GM12892 (cell line): ENCODE data around the gene UGT1A8.

Experiments
- DNase-seq: peaks from one replicate; pipeline ENCODE4 v3.0.0; 2011; ENCODE audit not compliant: insufficient read length
- FAIRE-seq: peaks from 2 replicates; lab custom pipeline; 2011; peaks lifted over from hg19 to GRCh38; lab: Jason Lieb, UNC
- POLR2A ChIP-seq: IDR thresholded peaks from 2 replicates; pipeline ENCODE4 v1.6.1; 2011; ENCODE audit warnings: low read depth, low read length, control low read depth
- POLR2AphosphoS5 ChIP-seq: IDR thresholded peaks from 2 replicates; pipeline ENCODE4 v1.6.1; 2011; ENCODE audit warnings: low read depth, low read length, control low read depth
- TAF1 ChIP-seq: IDR thresholded peaks from 2 replicates; pipeline ENCODE4 v1.6.1; 2011; ENCODE audit warnings: low read depth, mild to moderate bottlenecking, control low read depth, low read length, borderline replicate concordance

The UGT1A8 gene

DNA sequence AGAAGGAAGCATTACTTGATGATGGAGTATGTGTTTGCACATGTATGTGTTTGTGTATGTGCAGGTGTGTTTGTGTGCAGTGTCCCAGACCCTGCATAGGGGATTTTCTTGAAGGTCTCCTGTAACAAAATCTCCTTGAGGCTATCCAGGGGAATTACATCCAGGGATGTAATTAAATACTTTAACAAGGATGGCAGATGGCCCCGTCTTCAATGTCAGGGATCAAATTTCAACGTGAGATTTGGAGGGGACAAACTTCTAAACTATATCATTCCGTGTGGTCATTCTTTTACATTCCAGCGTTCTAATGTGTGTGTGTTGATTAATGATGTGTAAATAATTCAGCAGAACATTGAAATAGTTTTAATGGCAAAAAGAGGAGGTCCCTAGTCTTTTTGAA lies 57.6 kb downstream of the UGT1A8 start:
- TF ChIP-seq TAF1: no peak
- TF ChIP-seq POLR2AphosphoS5: no peak
- no peak for TF ChIP-seq POLR2A
- no peak for DNase-seq

DNA sequence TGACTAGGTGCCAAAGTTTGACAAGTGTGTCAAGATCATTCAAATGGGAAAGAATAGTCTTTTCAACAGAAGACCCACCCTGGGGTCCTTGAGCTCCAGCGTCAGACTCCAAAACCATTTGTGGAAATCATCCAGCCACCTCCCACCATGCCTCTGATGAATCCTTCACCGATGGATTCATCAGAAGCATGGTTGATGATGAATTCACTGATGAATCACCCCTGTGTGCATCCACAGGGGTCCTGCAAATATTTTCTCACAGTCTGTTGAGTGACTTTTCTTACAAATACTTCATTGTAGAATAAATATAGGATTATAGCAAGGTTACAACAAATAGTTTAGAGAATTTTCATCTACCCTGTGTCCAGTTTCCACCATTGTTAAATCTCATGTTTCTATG lies 58.6 kb downstream of the UGT1A8 start:
- DNase-seq: no peak
- no peak for FAIRE-seq
- TF ChIP-seq POLR2AphosphoS5 (no peak), TAF1 (no peak), POLR2A (no peak)

More for the DNA sequence above, 57.6 kb downstream of the UGT1A8 start:
- FAIRE-seq: no peak

DNA sequence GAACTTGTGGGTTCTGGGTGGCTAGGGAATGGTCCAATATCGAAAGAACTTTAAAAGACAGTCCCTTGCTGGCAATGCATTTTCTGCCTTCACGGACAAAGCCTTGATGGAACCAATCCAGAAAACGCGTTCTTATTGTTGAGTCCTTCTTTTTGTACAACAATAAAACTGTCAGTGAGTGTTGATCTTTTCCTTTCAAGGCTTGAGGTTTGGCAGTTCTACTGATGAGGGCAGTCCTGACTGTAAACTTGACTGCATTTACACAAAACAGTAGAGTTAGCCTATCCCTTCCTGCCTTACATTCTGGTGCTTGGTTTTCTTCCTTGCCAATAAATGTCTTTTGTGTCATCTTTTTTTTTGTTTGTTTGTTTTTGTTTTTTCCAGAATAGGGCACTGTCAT lies 61.8 kb downstream of the UGT1A8 start:
- no peak for TF ChIP-seq TAF1
- TF ChIP-seq POLR2A: no peak
- no peak for TF ChIP-seq POLR2AphosphoS5
- DNase-seq (no peak), FAIRE-seq (no peak)

DNA sequence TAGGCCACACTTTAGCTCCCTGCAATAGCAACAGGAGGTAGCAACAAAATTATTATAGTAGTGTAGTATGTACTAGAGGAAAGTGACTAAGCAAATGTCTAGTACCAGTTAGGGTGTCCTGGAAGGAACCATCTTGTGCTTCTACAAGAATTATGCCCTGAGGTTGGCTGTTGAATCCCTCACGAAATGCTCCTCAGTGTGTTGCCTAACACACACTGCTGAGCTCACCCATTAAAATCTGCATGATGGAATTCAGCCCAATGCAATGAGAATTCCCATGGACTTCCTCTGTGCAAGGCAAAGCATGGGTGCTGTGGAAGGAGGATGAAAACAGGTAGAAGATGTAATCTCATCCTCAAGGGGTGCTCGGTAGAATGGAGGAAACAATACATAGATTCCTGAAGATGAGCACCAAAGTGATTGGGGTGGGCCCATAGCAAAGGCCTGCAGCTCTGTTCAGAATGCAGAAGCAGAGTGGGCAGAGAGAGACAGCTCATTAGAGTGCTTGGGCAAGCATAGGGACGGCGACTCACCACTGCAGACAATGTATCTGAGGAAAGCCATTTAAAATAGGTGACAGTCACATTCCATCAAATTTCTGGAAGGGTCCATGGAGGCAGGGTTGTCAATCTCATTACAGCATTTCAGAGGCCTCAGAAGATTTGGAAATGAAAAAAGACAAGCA lies 63.1 kb downstream of the UGT1A8 start:
- no peak for FAIRE-seq

DNA sequence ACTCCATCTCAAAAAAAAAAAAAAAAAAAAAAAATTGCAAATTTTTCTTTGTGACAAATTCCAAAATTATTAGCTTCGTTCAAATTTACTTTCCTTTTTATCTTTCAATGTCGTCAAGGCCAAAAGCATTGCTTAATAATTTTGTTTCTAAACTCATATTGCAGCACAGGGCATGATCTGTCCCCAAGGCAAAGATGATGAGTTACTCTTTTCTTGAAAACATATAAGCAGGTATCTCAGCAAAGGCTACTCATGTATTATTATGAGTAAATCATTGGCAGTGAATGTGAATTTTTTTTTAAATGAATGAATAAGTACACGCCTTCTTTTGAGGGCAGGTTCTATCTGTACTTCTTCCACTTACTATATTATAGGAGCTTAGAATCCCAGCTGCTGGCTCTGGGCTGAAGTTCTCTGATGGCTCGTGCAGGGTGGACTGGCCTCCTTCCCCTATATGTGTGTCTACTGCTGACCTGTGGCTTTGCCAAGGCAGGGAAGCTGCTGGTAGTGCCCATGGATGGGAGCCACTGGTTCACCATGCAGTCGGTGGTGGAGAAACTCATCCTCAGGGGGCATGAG lies 64.2 kb downstream of the UGT1A8 start, which contains the start of gene UGT1A7:
Gene UGT1A7 (plus strand): TSS at position 381 of the 579 bp plus-strand sequence. CDS start 37 bp downstream, at position 418.
- DNase-seq (no peak), FAIRE-seq (no peak)
- TF ChIP-seq POLR2AphosphoS5 (no peak), POLR2A (no peak), TAF1 (no peak)

More for the DNA sequence above, 63.1 kb downstream of the UGT1A8 start:
- TF ChIP-seq POLR2AphosphoS5: no peak
- no peak for TF ChIP-seq POLR2A
- no peak for TF ChIP-seq TAF1
- no peak for DNase-seq

DNA sequence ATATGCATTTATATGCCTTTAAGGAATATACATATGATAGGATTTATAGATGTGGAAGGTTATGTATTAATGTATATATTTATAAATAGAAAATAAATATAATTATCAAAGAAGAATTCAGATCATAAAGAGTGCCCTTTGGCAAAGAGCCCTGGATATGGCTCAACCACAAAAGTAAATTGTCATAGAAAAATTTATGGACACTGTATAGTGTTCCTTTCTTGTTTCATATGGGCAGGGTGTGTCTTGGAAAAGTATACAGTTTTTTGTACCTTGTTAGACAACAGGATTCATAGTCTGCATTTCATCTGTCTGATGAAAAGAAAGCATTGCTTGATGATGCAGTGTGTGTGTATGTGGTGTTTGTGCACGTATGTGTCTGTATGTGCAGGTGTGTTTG lies 67.2 kb downstream of the UGT1A8 start:
- no peak for TF ChIP-seq POLR2A
- no peak for DNase-seq
- no peak for FAIRE-seq

DNA sequence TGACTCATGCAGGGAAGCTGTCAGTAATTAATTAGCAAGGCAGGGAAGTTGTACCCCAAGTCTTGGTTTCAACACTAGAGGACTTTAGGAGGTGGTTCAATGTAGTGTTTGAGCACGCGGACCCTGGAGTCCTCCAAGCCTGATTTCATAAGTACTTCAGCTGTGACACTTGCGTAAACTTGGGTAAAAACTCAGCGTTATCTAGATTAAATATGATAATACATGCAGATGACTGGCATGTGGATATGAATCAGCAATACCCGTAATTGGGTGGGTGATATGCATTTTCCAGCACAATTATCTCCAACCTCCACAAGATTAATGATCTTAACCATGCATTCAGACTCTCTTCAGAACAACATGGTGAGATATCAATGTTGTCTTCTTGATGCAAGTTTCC lies 69.5 kb downstream of the UGT1A8 start:
- FAIRE-seq (no peak), DNase-seq (no peak)
- TF ChIP-seq POLR2A (no peak), TAF1 (no peak), POLR2AphosphoS5 (no peak)

DNA sequence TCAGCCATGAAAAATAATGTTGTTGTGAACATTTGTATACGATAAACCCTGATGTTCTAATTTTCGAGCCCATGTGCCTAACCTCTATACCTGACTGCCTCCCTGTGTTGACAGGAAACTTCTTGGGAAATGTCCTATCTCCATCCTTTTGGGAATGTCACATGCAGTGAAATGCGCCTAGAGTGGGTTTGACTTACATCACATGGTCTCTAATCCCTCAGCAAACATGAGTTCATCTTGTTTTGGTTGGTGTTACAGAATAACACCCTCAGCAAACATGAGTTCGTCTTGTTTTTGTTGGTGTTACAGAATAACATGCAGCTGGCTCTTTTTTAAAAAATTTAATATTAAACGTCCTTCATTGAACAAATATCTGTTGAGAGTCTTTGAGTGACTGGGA lies 70.9 kb downstream of the UGT1A8 start:
- no peak for TF ChIP-seq POLR2A
- TF ChIP-seq TAF1: no peak
- TF ChIP-seq POLR2AphosphoS5: no peak
- FAIRE-seq: no peak
- no peak for DNase-seq

DNA sequence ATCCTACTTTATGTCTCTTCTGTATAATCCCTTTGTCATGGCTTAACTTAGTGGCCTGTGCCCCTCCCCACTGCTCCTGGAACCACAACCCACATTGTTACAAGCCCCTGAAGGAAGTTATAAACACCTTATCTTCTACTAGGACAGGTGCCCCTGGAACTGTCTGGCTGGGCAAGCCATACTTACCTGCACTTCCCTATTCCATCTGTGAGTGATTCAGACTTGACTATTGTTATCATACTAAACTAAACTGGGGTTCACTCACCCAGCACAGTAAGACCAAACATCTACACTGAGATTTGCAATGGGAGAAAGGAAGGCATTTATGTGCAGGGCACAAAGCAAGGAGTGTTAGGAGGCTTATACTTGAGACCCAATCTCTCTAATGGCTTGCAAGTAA lies 71.6 kb downstream of the UGT1A8 start:
- FAIRE-seq (no peak), DNase-seq (no peak)
- TF ChIP-seq POLR2A (no peak), POLR2AphosphoS5 (no peak), TAF1 (no peak)

DNA sequence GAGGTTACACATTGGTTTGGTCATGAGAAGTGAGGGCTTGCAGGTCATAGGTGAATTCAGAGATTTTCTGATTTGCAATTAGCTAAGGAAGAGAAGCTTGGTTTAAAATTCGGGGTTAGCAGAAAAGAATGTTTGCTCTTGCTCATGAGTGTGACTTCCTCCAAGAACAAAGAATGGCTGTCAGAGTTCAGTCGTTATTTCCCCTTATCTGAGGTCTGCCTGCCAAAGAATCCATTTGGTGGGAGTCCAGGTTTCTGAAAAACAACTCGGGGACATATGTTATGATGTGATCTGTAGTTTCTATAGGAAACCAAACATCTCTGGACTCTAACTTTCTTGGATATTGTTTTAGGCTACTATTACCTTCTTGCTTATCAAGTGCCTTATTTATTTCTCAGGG lies 72.1 kb downstream of the UGT1A8 start:
- DNase-seq (no peak), FAIRE-seq (no peak)
- TF ChIP-seq TAF1: no peak
- TF ChIP-seq POLR2AphosphoS5: no peak
- TF ChIP-seq POLR2A: no peak

DNA sequence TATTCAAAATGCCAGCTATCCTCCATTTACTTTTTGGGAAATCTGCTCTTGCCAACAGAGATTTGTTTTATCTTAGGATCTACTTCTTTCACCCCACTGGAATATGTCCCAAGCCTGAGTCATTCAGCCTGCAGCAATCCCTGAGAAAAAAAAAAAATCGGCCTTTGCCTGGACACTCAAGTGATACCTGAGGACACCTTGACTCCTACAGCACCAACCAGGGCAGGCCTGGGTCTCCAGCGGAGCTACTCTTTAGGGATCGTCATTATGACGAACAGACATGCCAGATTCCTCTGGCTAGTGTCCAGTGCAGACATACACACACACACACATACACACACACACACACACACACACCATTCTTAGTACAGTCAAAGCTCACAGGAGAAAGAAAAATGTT lies 73.0 kb downstream of the UGT1A8 start:
- DNase-seq: no peak
- no peak for TF ChIP-seq POLR2A
- no peak for TF ChIP-seq TAF1
- no peak for TF ChIP-seq POLR2AphosphoS5
- FAIRE-seq: no peak

DNA sequence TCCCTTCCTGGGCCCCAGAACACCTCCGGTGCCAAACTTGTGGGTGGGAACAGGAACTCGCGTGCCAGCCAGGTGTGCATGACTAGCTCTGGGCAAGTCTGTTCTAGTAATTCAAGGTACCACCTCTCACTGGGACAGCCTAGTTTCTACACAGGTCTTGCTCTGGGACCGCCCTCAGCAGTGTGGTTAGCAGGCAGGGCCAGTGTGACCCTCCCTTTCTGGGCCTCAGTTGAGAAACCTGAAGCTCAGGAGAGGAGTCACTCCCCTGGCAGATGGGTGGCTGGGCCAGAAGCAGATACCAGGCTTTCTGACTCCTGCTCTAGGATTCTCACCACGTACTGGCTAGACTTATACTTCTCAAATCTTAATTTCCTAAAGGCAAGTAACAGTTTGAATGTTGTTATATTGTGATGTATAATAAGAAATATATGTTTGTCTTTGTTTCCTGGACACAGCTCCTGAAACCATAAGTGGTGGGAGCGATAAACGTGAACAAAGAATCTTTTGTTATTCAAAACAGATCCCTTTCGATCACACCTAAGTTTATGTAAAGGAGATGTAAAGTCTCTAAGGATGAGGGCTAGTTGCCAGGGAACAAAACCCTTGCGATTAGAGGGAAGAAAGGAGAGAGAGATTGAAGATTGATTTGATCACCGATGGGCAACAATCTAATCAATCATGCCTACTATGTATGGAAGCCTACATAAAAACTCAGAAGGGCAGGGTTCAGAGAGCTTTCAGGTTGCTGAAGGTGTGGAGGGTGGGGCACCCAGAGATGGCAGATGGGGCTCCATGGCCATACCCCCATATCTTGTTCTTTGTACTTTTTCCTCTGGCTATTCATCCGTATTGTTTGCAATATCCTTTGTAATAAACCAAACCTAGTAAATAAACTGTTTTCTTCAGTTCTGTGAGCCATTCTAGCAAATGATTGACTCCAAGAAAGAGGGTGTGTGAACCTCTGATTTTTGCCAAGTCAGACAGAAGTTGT lies 74.3 kb downstream of the UGT1A8 start:
- DNase-seq: no peak
- FAIRE-seq: no peak
- TF ChIP-seq TAF1 (no peak), POLR2AphosphoS5 (no peak), POLR2A (no peak)
